Globus pallidus (tissue), 1 donor: ENCODE data around the gene SPI1.
A peak's percentile ranks its signal among the peaks of the same experiment; 100 is the strongest.
"Not testable (repeated sequence)": the region's sequence is repeated elsewhere in the genome, so short reads cannot be mapped to it uniquely, and the experiment has no call there.

Experiments
- DNase-seq: peaks from one replicate; pipeline ENCODE4 v3.0.0-alpha.2; 2015; ENCODE audit warnings: low spot score

Gene SPI1

GRCh38 chr11:47340010-47340409, 38.3 kb downstream of the SPI1 start:
- no peak for DNase-seq

DNA sequence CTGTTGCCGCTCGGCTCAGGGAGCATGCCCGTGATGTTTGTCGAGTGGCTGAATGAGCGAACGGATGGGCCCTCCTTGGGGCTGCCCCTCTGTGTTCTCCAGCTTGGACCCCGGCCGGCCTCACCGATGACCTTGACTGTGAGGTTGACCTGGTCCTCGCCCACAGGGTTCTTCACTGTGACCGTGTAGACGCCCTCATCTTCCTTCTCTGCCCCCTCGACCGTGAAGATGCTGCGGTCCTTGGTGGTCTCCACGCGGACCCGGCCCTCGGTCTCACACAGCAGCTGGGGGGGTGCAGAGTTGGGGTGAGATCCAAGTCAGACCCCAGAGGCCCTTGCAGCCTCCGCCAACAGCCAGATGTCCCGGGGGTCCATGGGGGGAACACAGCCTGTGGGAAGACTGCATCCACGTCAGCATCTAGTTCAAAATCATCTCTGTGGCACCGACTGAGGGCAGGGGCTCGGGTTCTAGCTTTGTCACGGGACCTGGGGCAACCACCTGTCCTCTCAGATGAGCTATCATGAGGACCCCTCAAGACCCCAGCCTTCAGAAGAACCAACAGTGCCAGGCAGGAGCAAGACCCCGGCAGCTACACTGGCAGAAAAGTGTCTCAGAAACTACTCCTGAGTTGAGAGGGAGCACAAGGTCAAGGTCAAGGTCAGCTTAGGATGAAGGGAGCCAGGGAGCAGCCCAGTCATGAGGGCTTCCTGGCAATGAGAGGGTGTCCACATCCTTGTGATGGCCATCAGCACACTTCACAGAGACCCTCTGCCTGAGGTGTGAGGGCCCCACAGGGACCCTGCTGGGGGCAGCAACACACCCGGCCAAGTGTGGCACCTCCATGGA, 39.7 kb downstream of the SPI1 start:
- no peak for DNase-seq

- DNase-seq = no peak
Observed at GRCh38 chr11:47337229-47337924, 41.0 kb downstream of the SPI1 start.

DNA sequence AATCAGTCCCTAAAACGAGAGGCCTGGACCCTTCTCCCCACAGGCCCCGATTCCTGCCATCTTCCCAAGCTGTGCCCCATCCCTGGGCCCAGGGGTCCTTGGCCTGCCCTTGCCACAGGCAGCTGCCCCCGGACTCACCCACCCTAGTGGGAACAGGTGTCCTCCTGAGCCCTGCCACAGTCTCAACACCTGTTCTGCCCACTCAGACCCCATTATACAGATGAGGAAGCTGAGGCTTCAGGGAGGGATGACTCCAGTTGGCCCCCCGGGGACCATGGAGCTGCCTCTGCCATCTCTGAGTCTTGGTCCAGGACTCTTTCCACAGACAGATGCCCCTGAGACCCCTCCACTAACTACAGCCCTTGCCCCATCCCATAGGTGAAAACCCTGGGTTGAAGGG, 41.8 kb downstream of the SPI1 start:
- DNase-seq = no peak

- no peak for DNase-seq
Observed at GRCh38 chr11:47335733-47336132, 42.6 kb downstream of the SPI1 start.

DNA sequence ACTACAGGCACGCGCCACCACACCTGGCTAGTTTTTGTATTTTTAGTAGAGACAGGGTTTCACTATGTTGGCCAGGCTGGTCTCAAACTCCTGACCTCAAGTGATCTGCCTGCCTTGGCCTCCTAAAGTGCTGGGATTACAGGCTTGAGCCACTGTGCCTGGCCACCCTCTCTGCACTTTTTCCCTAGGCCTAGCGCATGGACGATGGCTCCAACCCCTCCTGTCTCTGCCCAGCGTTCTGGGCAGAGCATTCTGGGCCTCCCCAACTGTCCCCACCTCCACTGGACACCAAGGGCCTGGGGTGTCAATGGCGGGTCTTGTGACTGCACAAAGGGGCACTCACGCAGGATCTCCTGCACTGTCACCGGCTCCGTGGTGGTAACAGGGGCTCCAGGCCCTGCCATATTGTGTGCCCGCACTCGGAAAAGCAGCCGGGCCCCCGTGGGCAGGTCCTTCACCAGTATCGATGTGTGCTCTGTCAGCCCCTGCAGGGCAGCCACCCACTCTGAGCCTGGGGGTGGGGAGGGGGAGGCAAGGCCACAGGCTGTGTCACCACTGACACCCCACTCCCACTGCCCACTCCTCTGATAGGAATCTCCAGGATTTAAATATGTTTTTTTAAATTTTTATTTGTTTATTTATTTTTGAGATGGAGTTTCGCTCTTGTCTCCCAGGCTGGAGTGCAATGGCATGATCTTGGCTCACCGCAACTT, 43.5 kb downstream of the SPI1 start:
- DNase-seq = not testable (repeated sequence)

DNA sequence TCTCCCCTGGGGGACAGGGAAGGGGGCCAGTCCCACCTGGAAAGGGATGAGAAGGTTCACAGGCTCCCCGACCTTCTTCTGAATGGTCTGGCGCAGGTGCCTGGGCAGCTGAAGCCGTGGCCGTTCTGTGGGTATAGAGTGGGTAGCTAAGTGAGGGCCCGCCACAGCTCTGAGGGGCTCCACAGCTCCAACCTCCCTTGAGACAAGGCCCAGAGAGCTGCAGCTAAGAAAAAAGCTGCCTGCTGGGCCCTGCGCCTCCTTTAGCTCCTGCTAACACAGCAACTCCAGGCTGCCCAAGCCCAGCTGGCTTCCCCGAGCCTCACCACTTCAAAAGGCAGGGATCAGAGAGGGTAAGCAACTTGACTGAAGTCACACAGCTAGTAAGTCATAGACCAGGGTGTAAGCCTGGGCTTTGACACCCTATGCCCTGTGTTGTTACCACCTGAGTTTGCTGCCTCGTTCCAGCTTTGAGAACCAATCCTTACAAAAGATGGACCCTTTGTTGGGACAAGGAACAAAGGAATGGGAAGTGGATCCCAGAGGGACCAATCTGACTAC, 44.4 kb downstream of the SPI1 start:
- DNase-seq = no peak

DNA sequence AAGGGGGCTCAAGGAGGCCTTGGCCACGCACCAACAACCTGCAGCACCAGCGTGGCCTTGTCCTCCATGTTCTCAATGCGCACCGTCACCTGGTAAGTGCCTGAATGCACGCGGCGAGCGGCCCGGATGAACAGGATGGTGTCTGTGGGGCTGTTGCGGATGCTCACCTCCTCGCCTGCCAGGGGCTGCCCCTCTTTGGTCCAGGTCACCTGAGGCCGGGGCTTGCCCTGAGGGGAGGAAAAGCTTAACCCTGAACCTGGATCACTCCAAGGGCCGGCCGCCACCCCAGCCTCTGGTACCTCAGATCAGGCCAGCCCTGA, 44.9 kb downstream of the SPI1 start:
- DNase-seq = no peak

DNA sequence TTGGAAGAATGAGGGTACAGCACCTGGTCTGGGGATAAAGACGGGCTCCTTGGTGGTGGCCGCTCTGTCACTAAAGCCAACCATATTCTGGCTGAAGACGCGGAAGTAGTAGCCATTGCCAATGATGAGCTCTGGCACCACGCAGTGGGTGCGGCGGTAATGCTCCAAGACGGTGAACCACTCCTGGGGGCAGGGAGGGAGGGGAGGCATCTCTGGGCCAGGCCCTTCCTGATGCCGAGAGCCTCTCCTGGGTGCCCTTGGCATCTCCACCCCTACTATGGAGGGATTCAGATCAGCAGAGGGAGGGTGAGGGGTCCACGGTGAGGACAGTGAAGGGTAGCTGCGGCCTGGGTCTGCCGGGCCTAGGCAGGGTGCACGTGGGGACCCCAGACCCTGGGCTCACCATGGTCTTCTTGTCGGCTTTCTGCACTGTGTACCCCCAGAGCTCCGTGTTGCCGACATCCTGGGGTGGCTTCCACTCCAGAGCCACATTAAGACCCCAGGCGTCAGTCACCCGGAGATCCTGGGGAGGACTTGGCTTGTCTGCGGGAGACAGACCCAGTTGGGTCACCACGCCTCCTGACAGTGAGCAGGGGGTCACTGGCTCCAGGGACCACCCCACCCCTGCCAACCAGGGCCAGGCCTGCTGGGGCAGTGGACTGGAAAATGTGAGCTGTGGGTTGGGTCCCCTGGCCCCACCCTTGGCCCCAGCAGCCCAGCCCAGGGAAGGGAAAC, 45.4 kb downstream of the SPI1 start:
- no peak for DNase-seq

GRCh38 chr11:47332303-47332711, 46.0 kb downstream of the SPI1 start:
- no peak for DNase-seq

DNA sequence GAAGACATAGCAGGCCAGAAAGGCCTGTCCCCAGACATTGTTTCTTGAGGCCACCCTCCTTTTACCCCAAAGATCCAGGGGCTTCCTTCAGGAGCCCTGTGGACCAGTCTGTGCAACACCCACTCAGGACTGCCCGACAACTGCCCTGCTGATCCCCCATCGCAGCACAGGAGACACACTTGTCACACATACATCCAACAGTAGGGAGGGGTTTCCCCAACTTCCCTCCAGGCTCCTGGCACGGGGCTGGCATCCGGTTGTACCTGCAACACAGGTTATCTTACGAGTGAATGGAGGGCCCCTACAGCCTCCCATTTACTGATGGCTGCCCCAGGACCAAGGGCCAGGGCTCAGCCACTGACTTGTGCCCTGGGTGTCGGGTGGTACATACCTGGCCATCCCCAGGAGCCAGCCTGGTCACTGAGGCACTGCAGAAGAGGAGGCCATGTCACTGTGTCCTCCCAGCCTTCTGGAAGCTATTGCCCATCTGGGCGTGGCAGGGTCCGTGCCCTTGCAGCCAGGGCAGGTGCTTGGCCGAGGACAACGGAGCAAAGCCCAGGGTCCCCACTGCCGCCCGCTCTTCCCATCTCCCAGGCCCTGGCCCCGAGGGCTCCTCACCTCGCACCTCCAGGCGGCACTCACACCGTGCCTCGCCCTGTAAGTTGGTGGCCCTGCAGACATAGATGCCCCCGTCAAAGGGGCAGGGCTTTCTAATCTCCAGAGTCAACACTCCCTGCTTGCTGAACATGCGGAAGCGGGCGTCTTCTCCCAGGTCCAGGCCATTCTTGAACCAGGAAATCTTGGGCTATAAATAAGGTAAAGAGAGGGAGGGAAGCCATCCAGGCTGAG, 46.7 kb downstream of the SPI1 start:
- DNase-seq = no peak

DNA sequence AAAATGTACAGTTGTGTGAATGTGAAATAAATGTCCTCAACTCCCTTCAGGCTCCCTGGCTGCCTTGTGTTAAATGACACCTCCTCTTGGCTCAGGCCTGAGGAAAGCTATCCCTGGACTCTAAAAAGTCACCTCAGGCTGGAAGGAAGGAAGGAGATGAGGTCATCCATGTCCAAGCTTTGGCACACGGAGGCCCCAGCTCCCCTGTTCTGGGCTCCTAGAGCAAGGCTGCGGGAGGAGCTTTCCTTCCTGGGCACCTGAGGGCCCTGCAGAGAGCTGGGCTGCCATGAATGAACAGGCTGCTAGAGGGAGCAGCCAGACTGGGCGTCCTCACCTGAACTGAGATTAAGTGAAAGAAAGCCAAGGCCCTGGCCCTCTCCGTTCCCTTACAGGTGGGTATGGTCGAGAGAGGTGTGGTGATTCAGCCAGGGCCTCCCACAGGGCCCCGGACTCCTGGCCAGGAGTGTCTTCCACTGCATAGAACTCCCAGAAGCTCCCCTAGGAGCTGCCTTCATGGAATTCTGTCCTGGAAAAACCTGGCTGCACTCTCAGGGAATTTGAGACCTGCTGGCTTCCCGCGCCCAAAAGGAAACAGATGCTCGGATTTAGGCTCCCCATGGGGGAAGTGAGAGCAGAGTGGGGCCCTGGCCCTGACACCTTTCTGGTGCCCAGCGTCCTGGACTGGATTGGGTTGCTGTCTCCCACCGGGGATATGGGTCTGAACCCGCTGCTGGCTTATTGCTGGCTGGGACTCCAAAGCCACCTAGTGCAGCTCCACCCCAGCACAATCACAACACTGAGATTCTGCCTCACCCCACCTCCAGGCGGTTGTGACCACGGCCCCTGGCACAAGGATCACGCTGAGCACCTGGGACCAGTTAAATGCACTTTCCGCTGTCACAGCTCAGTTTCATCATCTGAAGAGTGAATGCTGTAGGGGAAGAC, 48.1 kb downstream of the SPI1 start:
- no peak for DNase-seq

- no peak for DNase-seq
Observed at GRCh38 chr11:47329431-47329986, 48.8 kb downstream of the SPI1 start.

DNA sequence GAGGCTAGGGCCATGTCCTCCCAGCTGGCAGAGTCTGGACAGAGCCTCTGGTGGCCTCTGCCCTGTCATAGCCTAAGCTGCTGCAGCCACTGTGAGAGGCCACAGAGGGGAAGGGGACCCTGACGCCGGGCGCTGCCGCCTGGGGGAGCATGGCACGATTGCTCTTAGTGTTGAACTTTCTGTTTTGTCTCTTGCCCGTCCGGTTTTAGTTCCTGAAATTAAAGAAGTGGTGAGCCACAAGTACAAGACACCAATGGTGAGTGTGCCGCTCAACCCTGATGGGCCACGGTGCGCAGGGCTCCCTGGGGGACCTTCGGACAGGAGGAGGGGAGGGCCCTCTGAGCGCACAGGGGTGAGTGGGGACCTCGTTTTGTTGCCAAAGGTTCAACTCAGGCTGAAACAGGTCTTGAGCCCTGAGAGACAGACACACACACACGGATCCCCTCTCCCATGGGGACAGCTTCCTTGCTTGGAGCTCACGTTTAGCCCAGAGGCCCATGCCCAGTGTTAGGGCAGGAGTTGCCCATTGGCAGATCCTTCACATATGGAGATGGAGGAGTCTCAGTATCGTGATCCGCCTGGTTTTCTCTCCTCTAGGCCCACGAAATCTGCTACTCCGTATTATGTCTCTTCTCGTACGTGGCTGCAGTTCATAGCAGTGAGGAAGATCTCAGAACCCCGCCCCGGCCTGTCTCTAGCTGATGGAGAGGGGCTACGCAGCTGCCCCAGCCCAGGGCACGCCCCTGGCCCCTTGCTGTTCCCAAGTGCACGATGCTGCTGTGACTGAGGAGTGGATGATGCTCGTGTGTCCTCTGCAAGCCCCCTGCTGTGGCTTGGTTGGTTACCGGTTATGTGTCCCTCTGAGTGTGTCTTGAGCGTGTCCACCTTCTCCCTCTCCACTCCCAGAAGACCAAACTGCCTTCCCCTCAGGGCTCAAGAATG, 49.6 kb downstream of the SPI1 start:
- DNase-seq = peak; percentile 24

DNA sequence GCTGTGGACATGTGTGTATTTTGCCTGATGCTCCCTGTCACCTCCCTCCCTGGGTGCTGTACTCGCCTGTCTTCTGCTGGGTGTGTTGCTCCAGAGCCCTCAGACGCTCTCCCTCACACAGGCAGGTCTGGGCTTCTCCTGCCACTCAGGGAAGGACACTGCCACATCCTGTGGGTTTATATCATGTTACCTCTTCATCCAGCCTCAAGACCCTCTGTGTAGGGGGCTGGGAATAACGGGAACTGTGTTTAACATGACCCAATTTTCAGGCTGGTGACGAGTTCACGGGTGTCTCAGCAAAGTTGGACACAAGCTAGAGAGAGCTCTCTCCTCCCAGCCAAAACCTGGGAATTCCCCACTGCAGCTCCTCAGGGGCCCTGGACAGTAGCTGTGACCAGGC, 50.4 kb downstream of the SPI1 start:
- DNase-seq = no peak

DNA sequence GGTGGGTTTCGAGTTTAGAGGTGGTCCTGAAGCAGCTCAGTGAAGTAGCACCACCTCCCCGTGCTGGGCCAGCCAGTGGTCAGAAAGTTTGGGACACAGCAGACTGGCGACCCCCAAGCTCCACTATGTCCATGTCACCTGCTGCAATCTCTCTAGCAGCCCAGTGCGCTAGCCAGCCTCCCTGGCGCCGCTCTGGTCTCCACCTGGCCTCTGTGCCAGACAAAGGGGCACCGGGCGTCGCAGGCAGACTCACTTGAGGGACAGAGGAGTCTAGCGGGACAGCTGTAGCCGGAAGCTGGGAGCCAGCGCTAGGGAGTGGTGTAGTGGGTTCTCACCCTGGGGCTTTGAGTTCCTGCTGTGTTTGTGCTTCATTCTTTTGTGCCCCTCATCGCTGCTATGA, 51.3 kb downstream of the SPI1 start:
- DNase-seq = no peak

DNA sequence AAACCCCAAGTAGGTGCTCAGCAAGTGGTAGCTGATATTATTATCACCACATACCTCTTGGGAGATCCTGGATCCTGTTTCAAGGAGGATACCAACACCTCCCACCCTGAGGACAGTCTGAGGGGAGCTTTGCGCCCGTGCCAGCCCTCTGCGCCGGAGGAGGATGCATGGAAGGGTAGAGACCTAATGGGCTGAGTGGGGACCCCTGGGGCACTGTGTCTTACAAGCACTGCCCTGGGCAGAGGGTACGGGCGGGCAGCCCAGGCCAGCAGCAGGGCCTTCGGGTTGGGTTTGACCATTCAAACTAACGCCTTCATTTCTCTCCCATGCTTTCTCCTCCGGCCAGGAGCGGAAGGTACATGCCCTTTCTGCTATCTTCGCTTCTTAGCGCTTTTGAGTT, 52.1 kb downstream of the SPI1 start:
- no peak for DNase-seq

DNA sequence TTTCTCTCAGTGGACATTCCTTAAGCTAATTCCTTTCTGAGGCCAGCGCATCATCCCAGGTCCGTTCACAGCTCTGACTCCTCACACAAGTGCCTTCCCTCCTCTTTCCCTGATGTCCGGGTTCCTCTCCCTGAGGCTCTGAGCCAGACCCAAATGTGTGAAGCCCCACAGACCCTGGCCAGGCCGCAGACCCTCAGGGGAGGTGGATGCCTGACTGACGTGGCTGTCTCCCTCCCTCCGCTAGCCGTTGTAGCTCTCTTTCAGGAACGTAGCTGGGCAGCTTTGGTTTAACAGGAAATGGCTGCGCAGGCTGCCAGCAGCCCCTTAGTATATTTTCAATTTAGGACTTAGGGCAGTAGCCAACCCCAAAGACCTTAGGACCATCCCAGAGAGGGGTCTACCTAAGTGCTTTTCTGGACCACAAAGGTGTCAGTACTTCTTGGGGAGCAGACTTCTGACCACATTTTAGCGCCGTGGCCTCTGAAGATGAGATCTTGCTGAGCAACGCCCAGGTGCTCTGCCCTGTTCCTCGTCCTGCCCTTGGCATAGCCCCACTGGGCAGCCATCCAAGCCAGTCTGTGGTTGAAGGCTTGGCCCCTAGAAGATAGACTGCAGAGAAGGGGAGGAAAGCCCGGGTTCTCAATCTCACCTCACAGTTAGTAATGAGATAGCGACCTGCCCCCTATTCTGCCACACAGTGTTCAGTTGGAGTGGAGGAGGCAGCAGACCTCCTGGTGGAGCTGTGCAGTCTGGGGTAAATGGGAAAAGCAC, 52.9 kb downstream of the SPI1 start:
- DNase-seq = no peak
